PC-9 (cell line): Measurements from ENCODE around the gene CA5A.
"Not testable (repeated sequence)": the region's sequence is repeated elsewhere in the genome, so short reads cannot be mapped to it uniquely, and the experiment has no call there.

Experiments used
- EZH2 ChIP-seq: fragments of 200-600 bp; sonication (generic); IDR thresholded peaks from 2 replicates; pipeline ENCODE4 v1.8.0; 2017; ENCODE audit warnings: antibody characterized with exemption, low read depth
- TF ChIP-seq, protein P1 (sequence below): fragments of 200-600 bp; sonication (generic); conservative IDR thresholded peaks from 2 replicates; pipeline ENCODE4 v1.6.1; 2017; ENCODE audit warnings: mixed run types, antibody characterized with exemption, mild to moderate bottlenecking, moderate library complexity

DNA sequence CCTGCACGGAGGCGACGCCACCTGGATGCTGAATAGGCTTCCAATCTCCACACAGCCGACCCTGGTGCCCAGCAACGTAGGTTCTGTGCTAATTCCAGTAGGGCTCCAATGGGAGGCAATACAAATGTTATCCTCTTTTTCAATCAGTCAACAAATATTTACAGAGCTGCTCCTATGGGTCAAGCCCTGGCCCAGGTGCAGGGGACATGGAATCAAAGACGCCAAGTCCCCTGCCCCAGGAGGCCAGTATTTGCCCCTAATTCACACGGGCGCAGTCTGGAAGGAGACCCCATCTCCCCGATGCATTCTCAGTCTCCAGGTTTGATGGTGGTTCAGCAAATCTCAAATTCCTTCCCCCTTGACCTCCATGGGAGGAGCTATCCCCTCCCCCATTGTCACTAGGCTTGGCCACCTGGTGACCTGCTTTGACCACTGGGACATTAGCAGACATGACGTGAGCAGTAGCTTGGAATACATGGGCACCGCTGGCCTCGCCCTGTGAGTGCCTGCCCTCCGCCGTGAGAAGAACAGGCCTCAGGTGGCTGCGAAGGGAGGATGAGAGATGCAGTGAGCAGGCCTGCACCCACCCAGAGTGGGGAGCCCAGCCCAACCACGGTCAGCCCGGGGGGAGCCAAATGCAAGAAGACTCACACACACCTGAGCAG, 3.7 kb downstream of the CA5A start:
- TF ChIP-seq, protein P1, sequence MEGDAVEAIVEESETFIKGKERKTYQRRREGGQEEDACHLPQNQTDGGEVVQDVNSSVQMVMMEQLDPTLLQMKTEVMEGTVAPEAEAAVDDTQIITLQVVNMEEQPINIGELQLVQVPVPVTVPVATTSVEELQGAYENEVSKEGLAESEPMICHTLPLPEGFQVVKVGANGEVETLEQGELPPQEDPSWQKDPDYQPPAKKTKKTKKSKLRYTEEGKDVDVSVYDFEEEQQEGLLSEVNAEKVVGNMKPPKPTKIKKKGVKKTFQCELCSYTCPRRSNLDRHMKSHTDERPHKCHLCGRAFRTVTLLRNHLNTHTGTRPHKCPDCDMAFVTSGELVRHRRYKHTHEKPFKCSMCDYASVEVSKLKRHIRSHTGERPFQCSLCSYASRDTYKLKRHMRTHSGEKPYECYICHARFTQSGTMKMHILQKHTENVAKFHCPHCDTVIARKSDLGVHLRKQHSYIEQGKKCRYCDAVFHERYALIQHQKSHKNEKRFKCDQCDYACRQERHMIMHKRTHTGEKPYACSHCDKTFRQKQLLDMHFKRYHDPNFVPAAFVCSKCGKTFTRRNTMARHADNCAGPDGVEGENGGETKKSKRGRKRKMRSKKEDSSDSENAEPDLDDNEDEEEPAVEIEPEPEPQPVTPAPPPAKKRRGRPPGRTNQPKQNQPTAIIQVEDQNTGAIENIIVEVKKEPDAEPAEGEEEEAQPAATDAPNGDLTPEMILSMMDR = not testable (repeated sequence)
- not testable (repeated sequence) for TF ChIP-seq EZH2
